ENCODE data around the gene STARD9.

DNA sequence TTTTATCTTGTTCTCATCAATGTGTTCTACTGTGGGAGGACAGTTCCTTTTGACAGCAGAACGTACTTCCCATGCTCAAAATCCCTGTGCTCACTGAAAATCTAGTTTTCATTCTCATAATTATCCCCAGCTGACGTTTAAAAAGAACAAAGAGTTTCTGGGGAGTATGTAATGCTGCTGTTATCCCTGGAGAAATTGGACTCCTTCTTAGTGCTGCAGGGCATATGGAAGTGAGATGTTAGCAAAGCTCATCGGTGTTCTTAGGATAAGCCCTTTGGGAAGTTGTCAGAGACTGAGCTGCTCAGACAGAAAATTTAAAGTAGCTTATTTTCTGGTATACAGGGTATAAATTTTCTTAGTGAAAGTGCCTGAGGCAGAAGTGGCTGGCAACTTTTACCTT is 95.0 kb downstream of the STARD9 start:
- no peak for TF ChIP-seq MAX (IDR thresholded peaks at IDR 0.05)
- no peak for TF ChIP-seq EP300 (IDR thresholded peaks at IDR 0.05; ENCODE audit: borderline replicate concordance)
- TF ChIP-seq REST (IDR thresholded peaks at IDR 0.05; ENCODE audit: low read depth), result no peak
- no peak for TF ChIP-seq CEBPB (IDR thresholded peaks at IDR 0.05)
- no peak for TF ChIP-seq RAD21 (IDR thresholded peaks at IDR 0.05; ENCODE audit: low read depth)
- TF ChIP-seq FOXM1 (IDR thresholded peaks at IDR 0.05; ENCODE audit: borderline replicate concordance, low read depth), result no peak
- no peak for TF ChIP-seq ZBTB7A (IDR thresholded peaks at IDR 0.05; ENCODE audit: low read depth)
- TF ChIP-seq, protein P1, sequence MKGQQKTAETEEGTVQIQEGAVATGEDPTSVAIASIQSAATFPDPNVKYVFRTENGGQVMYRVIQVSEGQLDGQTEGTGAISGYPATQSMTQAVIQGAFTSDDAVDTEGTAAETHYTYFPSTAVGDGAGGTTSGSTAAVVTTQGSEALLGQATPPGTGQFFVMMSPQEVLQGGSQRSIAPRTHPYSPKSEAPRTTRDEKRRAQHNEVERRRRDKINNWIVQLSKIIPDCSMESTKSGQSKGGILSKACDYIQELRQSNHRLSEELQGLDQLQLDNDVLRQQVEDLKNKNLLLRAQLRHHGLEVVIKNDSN (IDR thresholded peaks at IDR 0.05), result no peak
- TF ChIP-seq TAF1 (IDR thresholded peaks at IDR 0.05; ENCODE audit: low read depth), result no peak
- no peak for TF ChIP-seq NFIC (IDR thresholded peaks at IDR 0.05)
